Measurements from ENCODE around the gene ARHGEF7. TPM values are rescaled to one million over a fixed set of nuclear protein-coding genes. Genes with fewer than 3 reads are reported as not detected.
A peak's percentile ranks its signal among the peaks of the same experiment; 100 is the strongest.

Gene ARHGEF7
- total RNA-seq, 1 donor from 2014 or later = 49.3 TPM

DNA sequence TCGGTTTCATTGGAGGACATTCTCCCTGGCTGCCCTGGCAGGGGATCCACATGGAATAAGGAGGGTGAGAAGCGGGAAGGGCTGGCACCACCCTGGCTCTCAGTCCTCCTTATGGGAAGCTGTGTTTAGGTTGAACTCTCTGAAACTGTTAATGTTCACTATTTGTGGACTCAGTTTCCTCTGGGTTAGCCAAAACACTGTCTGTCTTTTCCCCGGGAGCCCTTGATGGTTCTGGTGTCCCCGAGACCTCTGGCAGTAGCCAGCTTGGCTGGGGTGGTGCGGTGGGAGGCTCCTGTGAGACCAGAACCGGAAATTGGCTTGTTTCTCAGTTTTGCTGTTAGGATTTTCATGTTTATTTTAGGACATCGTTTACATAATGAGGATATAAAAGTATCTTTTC, 157.0 kb downstream of the ARHGEF7 start:
- ATAC-seq (ENCODE audit: poor library complexity) (no peak), DNase-seq (no peak)
- intact Hi-C loops (cut with DNase I) = no loop called here

DNA sequence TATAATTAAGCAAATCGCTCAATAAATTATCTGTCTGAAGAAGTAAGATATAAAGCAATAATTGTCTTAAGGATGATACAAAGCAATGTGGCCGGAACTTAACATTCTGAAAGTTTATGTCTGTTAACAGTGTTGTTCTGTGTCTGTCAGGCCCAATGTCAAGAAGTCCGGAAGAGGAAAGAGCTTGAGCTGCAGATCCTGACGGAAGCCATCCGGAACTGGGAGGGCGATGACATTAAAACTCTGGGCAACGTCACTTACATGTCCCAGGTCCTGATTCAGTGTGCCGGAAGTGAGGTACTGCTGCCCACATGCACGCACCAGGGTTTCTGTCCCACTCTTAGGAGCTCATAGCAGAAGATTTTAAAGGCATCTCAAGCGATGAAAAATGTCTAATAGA, 160.3 kb downstream of the ARHGEF7 start:
- intact Hi-C loops (cut with DNase I) = no loop called here
- no peak for ATAC-seq (ENCODE audit: poor library complexity)
- no peak for DNase-seq

DNA sequence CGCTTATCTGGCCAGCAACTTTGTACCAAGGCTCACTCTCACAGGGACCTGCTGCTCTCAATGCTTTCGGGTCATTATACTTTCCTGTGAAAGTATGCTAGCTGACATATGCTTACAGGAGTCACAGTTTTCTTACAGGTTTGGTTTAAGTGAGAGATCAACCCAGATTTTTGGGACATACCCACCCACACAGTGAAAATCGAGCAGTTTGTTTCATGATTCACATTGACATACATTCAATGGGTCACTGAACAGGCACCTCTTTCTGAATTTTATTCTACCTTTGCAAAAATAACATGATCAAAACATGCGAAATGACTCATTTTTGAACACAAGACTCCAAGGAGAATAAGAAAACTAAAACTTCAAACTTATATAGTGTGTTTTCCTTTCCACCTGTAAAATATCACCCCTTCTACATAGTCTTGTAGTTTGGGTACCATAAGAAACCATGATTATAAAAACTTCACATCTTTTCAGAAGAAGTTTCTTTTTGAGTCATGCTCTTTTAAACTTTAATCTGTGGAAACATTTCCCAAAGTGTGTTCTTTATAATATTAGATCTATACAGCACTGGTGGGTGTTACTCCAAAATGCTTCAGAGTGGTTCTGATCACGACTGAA, 161.0 kb downstream of the ARHGEF7 start:
- no peak for ATAC-seq (ENCODE audit: poor library complexity)
- intact Hi-C loops (cut with DNase I) = no loop called here
- DNase-seq = no peak

DNA sequence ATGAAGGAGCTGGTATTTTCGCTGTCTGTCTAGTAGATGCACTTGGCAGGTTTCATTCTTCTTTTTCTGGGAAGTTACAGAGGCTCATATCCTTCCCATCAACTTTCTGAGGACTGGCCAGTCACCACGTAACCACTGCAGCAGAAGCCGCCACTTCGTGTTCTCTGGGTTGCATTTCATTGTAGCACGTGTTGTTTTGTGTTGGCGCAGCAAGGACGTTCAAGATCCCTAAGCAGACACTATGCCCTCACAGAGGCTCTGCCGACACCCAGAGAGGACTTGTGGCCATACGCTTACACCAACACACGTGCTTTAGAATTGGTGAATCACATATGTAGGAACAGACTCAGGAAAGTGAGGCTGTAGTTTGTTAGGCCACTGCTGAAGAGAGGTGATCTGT, 163.1 kb downstream of the ARHGEF7 start:
- no peak for DNase-seq
- intact Hi-C loops (cut with DNase I) = no loop called here
- peak; percentile 47 for ATAC-seq (ENCODE audit: poor library complexity)

DNA sequence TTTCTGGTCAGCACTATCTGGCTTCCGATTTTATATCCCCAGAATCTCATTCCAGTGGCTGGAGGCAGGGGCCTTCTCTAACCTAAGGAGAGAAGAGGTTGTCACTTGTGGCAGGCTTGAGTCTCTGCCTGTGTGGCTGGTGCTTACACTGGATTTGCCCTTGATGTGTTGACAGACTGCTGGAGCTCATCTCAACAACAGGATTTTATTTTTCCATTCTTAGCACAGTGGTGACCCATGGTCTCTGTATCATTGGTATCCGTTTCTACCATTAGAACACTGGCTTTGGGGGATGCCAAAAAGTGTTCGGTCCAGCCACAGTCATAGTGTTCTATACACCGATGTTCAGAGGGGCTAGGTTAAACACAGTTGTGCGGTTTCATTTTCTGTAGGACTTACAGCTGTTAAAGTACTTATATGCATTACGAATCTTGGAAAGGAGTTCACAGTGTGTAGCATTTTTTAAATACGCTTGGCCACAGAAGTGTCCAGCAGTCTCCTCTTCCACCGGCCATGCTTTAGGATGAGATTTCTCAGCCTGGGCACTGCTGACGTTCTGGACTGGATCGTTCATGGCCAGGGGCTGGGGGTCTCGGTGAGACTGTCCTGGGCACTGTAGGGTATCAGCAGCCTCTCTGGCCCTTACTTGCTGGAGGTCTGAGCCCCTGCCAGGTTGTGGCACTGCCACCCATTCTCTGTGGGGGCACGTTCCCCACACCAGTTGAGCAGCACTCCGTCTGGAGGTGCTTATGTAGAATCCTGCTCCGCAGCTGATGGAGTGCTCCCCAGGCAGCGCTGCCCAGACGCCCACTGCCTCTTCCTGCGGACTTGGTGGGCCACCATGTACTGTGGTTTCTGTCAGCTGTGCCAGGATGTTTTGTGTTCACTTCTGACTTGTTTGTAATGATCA, 163.9 kb downstream of the ARHGEF7 start:
- DNase-seq = no peak
- intact Hi-C loops (cut with DNase I) = no loop called here

DNA sequence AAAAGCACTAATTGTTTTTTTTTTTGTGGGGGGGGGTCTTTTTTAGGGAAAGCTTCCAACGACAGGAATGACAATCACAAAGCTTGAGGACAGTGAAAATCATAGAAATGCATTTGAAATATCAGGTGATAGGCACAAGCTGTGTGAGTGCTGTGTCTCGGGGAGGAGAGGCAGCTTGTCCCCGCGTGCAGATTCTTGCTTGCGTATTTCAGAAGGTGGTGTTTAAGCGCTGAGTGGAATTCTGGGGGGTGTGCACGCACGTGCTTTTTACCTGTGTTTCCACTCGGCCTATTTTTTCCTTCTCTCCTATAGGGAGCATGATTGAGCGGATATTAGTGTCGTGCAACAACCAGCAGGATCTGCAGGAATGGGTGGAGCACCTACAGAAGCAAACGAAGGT, 165.1 kb downstream of the ARHGEF7 start:
- intact Hi-C loops (cut with DNase I) = no loop called here
- ATAC-seq (ENCODE audit: poor library complexity) = no peak
- no peak for DNase-seq

More for the DNA sequence above, 163.9 kb downstream of the ARHGEF7 start:
- peak; percentile 80 for ATAC-seq (ENCODE audit: poor library complexity)

DNA sequence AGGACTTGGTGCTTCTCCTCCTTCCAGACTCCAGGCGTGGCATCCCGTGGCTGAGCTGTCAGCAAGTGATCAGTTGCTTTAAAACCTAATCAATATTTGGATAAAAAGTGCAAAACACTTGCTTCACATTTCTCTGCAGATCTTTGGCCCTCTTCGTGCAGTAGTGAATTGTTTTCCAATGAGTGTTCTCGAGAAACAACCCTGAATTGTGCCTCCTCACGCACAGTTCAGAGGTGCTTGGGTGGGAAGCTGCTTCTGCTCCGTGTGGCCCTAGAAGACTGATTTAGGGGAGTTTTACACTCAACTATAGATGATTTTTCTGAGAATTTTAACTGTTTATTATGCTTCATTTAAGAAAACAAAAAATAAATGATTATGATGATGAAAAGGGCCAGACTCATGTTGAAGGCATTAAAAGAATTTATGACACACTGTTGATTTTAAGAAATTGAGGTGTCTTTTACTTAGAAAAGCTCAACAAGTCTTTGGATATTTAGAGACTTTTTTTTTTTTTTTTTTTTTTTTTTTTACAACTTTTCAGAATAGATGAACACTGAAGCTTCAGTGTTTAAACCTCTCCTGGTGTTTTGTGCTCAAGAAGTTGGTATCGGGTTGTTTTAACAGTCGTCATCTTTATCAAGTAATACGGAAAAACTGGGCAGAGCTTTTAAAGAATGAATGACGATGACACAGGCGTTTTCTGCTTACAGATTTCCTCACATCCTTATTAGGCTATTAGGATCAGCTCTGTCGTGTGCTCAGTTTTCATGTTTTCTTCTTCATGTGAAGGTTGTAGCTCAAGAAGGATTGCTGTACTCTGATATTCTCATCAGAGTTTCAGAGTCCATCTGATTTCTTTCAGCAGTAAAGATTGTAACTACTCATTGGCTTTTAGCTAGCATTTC, 165.8 kb downstream of the ARHGEF7 start:
- DNase-seq (no peak), ATAC-seq (ENCODE audit: poor library complexity) (no peak)
- intact Hi-C loops (cut with DNase I) = no loop called here

DNA sequence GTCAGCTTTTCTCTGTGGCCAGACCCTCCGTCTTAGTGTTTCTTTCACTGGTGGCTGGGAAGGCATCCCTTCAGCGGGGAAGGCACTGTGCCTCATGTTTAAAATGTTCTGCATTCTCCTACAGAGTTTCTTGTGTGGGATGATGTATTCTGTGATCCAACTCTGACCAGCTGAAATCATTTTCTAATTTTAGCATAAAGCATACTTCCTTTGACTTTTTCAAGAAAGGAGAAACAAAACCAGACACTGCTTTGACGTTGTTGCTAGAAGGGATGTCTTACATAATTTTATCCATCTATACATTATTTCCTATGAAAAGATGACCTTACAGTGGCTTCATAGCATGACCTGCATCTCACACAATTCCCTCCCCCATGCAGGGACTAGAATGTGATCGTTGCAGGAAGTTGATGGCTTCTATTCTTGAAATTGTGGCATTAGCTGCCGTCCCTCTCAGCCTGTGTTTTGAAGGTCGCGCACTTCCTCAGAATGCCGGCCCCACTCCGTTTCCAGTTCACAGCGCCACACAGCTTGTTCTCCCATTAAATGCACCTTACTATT, 166.7 kb downstream of the ARHGEF7 start:
- intact Hi-C loops (cut with DNase I) = no loop called here
- ATAC-seq (ENCODE audit: poor library complexity) (peak; percentile 31), DNase-seq (no peak)

DNA sequence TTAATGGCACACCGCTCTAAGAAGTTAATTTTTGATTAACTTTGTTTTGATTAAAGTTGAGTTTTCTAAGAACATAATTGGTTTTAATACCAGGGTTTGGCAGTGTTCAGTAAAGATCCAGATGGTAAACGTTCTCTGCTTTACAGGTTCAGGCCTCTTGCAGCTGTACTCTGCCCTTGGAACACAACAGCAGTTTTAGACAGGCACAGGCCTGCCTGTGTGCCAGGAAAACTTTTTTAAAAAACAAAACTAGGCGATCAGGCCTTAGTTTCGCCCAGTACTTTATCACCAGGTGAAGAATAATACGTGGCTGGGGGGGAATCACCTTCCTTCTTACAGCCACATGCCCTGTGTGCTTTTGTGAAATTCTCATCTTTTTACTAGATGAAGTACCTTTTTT, 167.3 kb downstream of the ARHGEF7 start:
- ATAC-seq (ENCODE audit: poor library complexity) (peak; percentile 47), DNase-seq (no peak)
- intact Hi-C loops (cut with DNase I) = no loop called here

DNA sequence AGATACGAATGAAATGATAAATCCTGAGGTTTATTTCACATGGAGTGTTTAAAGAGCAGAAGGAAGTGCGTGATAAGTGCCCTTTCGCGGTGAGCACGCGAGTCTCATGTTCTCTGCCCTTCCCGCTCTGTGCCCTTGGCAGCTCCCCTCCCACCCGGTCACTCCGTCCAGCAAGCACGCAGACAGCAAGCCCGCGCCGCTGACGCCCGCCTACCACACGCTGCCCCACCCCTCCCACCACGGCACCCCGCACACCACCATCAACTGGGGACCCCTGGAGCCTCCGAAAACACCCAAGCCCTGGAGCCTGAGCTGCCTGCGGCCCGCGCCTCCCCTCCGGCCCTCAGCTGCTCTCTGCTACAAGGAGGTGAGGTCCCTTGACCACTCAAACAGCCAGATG, 167.9 kb downstream of the ARHGEF7 start:
- ATAC-seq (ENCODE audit: poor library complexity) (peak; percentile 55), DNase-seq (peak; percentile 58)
- intact Hi-C loops (cut with DNase I) = no loop called here

DNA sequence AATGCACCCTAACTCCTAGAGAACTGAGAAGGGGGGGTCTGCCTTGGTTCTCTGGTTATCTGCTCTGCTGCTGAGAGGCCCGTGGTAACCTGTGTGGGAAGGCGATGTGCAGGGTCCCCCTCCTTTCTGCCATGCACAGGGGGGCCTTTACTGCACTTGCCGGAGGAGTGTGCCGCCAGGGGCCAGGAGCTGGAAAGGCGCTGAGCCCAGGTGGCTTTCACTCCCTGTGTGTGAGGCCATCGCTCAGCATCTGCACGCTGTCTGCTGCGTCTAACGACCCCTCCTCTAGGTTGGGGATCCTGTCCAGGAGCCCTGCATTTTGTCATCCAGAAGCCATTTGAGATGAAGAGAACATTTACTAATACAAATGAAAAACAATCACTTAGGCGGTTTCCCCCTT, 168.3 kb downstream of the ARHGEF7 start:
- DNase-seq (no peak), ATAC-seq (ENCODE audit: poor library complexity) (no peak)
- intact Hi-C loops (cut with DNase I) = no loop called here

DNA sequence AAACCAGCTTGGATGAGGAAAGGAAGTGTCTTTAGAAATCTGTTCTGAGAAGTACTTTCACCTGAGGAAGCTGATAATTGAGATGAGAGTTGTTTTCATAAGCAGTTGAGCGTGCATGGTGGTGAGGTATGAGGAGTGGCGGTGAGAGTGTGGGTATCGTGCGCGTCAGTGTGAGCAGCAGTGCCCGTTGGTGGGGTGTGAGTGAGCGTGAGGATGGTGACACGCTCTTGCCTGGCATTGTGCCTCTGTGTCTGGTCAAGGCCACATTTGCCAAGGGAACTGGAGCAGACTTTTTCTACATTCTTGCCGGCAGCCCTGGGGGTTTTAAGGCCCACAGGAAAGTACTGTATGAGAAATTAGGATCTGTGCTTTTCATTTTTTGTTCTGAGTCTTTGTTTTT, 168.9 kb downstream of the ARHGEF7 start:
- intact Hi-C loops (cut with DNase I) = no loop called here
- ATAC-seq (ENCODE audit: poor library complexity) = no peak
- no peak for DNase-seq

DNA sequence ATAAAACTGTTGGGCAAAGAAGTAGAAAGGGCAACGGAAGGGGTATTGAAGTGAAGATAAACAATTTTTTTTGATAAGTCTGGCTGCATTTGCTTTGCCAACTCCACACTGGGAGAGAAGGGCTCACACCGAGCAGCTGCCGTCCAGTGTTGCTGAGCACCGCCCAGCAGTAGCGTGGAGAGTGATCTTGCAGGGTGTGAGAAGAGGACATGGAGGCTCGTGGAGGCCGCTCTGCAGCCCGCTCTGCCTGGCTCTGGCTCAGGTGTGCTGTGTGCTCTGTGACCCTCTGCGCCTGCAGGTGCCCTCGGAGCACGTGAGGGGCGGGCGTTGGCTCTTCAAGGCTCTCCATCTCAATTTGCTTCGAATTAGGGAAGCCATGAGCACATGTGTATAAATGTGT, 169.5 kb downstream of the ARHGEF7 start:
- intact Hi-C loops (cut with DNase I) = no loop called here
- DNase-seq = no peak
- no peak for ATAC-seq (ENCODE audit: poor library complexity)

DNA sequence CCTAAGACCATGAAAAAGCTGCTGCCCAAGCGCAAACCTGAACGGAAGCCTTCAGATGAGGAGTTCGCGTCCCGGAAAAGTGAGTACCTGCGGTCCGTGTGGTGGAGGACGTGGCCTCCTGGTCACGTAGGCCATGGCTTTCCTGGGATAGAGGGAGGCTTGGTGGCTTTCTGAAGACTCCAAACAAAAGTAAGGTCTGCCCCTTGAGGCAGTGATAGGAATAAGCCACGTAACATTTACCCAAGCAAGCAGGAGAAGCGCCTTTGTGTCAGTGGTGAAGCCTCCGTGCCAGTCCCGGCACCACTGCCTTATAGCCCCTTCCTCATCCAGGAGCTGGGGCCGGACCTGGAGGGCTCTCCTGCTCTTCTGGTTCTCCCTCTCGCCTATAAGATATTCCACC, 171.1 kb downstream of the ARHGEF7 start:
- intact Hi-C loops (cut with DNase I) = no loop called here
- ATAC-seq (ENCODE audit: poor library complexity) = no peak
- DNase-seq = no peak

DNA sequence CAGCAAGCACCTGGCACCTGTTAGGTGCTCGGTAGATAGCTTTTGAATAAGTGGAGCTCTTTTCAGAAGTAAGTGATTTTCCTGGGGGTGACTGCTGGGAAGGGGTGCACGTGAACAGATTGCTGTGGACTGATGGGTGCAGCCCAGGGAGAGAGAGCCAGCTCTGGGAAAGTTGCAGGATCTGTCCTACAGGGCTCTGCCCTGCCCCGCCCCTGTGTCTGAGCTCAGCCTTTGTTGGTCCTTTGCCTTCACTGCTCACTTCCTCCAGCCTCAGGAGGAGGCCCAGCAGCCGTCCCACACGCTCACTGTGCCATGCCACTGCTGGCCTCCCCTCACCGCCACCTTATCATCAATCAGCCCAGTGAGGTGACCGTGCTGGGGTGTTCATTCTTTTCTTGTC, 171.6 kb downstream of the ARHGEF7 start:
- ATAC-seq (ENCODE audit: poor library complexity) (no peak), DNase-seq (no peak)
- intact Hi-C loops (cut with DNase I) = no loop called here

DNA sequence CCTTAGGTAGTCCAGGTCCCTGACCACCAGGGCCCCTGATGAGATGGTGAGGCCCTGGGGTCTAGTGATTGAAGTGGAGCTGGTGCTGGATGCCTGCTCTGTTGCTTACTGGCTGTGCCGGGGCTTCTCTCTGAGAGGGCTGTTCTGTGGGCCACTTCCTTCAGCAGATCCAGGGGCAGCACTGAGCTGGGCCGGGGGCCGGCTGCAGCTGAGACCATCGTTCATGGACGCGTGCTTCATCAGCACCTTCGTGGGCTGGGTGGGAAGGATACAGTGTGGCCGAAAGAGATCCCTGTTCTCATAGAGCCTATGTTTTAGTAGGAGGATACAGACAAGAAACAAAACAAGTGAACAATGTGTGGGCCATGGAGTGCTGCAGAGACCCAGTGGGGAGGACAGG, 172.1 kb downstream of the ARHGEF7 start:
- intact Hi-C loops (cut with DNase I) = no loop called here
- ATAC-seq (ENCODE audit: poor library complexity) (no peak), DNase-seq (no peak)

DNA sequence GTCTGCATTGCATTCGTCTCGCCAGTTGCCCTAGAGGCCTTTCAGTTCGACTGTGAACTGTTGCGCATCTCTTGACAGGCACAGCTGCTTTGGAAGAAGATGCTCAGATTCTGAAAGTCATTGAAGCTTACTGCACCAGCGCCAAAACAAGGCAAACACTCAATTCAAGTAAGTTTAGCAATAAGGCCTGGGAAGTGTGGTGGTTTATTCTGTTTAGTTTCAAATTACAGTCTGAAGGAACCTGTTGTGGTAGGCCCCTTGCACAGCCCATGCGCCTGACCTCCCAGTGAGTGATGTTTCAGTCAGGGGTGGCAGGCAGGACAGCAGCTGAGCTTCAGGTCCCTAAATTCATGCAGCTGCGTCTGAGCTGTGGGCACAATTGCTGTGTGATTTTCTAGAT, 173.2 kb downstream of the ARHGEF7 start:
- DNase-seq (no peak), ATAC-seq (ENCODE audit: poor library complexity) (no peak)
- intact Hi-C loops (cut with DNase I) = no loop called here

DNA sequence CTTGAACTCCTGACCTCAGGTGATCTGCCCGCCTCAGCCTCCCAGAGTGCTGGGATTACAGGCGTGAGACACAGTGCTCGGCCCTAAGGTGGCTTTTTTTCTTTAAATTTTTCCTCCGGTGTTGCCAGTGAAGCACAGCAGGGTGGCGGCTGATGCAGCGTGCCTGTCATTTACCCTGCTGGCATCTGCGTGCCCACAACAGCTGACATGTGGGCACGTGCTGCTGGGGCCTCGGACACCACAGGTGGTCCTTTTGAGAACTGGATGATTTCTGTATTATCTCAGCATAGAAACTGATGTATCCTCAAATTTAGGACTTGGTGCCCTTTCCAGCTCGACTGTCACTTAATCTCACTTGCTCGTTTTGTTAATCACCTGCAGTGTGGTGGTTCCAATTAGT, 174.1 kb downstream of the ARHGEF7 start:
- DNase-seq (no peak), ATAC-seq (ENCODE audit: poor library complexity) (no peak)
- intact Hi-C loops (cut with DNase I) = no loop called here

DNA sequence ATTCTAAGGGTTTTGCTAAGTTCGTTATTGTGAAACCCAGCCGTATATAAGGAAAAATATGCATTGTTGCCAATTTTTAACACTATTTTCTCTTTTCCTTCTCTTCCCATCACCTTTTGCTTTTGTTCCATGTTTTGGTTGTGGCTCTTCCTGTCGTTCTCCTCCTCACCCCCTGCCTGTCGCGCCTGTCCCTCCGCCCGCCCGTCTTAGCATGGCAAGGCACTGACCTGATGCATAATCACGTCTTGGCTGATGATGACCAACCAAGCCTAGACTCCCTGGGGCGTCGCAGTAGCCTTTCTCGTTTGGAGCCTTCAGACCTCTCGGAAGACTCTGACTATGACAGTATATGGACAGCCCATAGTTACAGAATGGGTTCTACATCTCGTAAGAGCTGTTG, 176.8 kb downstream of the ARHGEF7 start:
- intact Hi-C loops (cut with DNase I) = no loop called here
- DNase-seq = no peak
- ATAC-seq (ENCODE audit: poor library complexity) = no peak

All from Right ventricle myocardium superior (tissue), 1 donor.